GM19372 (cell line): Measurements from ENCODE around the gene POU2AF3.

ENCODE experiments used
- ATAC-seq: cut with Tn5 transposase; IDR thresholded peaks from one replicate; pipeline ENCODE4 v1.9.1; 2021; ENCODE audit warnings: mild to moderate bottlenecking, low read depth, moderate library complexity; ENCODE audit not compliant: unreplicated experiment

POU2AF3 gene

GRCh38 chr11:111350811-111351210 is 52.5 kb downstream of the POU2AF3 start:
- no peak for ATAC-seq

GRCh38 chr11:111351374-111352055 is 53.2 kb downstream of the POU2AF3 start:
- ATAC-seq = no peak

DNA sequence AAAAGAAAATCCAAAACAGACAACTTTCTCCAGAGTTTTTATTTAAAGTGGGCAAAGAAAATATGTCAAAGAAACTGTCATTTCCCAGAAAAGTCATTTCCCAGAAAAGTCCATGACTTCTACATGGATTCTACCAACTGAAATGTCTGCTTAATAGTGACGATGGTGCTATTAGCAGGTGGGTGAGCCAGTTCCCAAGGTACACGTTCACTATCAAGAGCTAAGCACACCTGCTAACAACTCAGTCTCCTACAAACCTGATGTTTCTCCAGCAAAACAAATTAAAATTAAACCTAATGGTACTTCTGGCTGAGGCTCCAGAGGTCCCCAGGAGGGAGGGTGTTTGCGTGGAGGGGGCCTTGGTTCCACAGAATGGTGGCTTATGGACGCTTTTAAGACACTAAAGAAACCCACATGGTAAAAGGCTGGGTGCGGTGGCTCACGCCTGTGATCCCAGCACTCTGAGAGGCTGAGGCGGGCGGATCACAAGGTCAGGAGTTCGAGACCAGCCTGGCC is 53.9 kb downstream of the POU2AF3 start:
- ATAC-seq = no peak

- ATAC-seq = no peak
Observed at GRCh38 chr11:111352935-111353710, 54.8 kb downstream of the POU2AF3 start.

DNA sequence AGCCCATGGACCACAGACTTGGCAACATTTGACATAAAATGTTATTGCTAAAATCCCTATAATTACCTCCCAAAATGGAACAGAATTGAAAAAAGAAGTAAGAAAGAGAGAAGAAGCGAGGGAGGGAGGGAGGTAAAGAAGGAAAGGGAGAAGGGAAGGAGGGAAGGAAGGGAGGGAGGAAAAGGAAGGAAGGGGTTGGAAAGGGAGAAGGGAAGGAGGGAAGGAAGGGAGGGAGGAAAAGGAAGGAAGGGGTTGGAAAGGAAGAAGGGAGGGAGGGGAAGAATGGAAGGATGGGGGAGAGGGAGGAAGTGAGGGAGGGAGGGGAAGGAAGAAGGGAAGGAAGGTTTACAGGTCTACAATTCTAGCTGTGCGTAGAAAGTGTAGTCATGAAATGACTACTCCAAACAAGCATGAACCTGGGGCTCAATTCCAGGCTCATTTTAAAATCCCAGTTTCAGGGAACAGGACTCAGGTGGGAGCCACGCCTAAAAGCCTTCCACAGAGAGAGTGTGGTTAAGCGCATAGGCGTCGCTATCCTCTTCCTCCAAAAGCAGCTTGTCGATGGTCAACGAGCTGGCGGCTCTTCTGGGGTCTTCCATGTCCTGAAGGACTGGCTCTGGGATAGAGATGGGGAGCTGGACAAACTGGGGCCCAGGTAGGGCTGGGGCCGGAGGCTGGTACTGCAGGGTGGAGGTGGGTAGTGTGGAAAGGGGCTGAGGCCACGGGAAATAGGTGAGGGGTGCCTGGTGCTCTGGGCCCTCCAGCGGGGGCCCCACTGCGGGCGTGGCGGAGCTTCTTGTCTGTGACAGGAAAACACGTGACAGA is 55.6 kb downstream of the POU2AF3 start:
- no peak for ATAC-seq

GRCh38 chr11:111354601-111354891 is 56.2 kb downstream of the POU2AF3 start:
- no peak for ATAC-seq

GRCh38 chr11:111355101-111355500 is 56.8 kb downstream of the POU2AF3 start:
- ATAC-seq = no peak

DNA sequence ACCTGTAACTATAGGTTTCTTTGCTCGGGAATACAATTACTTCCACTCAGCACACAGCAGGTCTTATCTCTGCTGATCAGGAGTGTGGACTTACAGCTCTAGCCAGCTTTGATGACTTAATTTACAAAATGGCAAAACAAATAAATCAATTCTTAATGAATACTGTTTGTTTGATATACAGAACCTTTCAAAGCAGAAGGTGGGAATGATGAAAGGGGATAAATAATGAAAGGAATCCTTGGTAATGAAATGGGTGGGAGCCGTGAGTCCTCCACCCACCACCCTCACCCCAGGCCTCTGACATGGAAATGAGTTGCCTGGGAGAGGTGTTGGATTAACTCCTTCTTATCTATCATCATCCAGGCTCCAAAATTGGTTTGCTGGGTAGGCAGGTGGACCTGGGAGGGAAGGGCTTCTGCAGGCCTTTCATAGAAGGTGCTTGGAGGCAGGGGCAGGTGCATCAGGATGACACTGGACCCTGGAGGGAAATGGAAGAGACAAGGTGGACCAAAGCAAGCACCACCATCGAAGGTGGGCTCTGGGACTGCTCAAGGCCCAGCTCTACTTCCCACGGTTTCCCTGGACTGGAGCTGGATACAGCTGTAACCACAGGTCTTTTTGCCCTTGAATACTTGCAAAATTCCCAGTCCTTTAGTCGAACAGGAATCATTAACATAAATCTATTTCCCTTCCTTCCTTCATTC is 57.8 kb downstream of the POU2AF3 start:
- no peak for ATAC-seq

- ATAC-seq = no peak
Observed at GRCh38 chr11:111356660-111357048, 58.3 kb downstream of the POU2AF3 start.

- no peak for ATAC-seq
Observed at GRCh38 chr11:111357150-111358037, 59.0 kb downstream of the POU2AF3 start.
